H9 (cell line): ENCODE data around the gene OPALIN. TPM values are rescaled to one million over a fixed set of nuclear protein-coding genes. Genes with fewer than 3 reads are reported as not detected.

Experiments used
- DNase-seq: peaks from one replicate; pipeline ENCODE4 v3.0.0-alpha.2; 2017
- H2AFZ ChIP-seq: one replicate; pipeline ENCODE4 v1.6.1; 2013; ENCODE audit warnings: mild to moderate bottlenecking, low read length, control low read depth, moderate library complexity
- H2AK5ac ChIP-seq: 2 replicates; pipeline ENCODE4 v1.6.1; 2013; ENCODE audit warnings: low read length, control low read depth, mixed read lengths; ENCODE audit not compliant: insufficient read length
- H2BK120ac ChIP-seq: one replicate; pipeline ENCODE4 v1.6.1; 2013; ENCODE audit warnings: low read depth, mild to moderate bottlenecking, low read length, control low read depth, inconsistent platforms; ENCODE audit not compliant: poor library complexity, severe bottlenecking
- H2BK12ac ChIP-seq: 2 replicates; pipeline ENCODE4 v1.6.1; 2013; ENCODE audit warnings: low read length, control low read depth, mixed read lengths, low read depth; ENCODE audit not compliant: insufficient read length
- H2BK15ac ChIP-seq: 2 replicates; pipeline ENCODE4 v1.6.1; 2013; ENCODE audit warnings: low read depth, low read length, control low read depth
- H2BK20ac ChIP-seq: one replicate; pipeline ENCODE4 v1.6.1; 2013; ENCODE audit warnings: low read depth, mild to moderate bottlenecking, low read length, control low read depth, inconsistent platforms; ENCODE audit not compliant: poor library complexity, severe bottlenecking
- H2BK5ac ChIP-seq: 2 replicates; pipeline ENCODE4 v1.6.1; 2013; ENCODE audit warnings: low read length, control low read depth, mixed read lengths; ENCODE audit not compliant: insufficient read length
- H3K14ac ChIP-seq: 2 replicates; pipeline ENCODE4 v1.6.1; 2013; ENCODE audit warnings: low read length, control low read depth; ENCODE audit not compliant: insufficient read depth
- H3K18ac ChIP-seq: 2 replicates; pipeline ENCODE4 v1.6.1; 2013; ENCODE audit warnings: low read depth, mild to moderate bottlenecking, mixed read lengths, low read length, control low read depth; ENCODE audit not compliant: insufficient read length
- H3K23ac ChIP-seq: 2 replicates; pipeline ENCODE4 v1.6.1; 2013; ENCODE audit warnings: low read length, control low read depth, mixed read lengths, low read depth; ENCODE audit not compliant: insufficient read length
- H3K23me2 ChIP-seq: 2 replicates; pipeline ENCODE4 v1.6.1; 2013; ENCODE audit warnings: low read depth, mild to moderate bottlenecking, mixed read lengths, low read length, control low read depth; ENCODE audit not compliant: insufficient read length, poor library complexity, severe bottlenecking
- H3K27ac ChIP-seq: 2 replicates; pipeline ENCODE4 v1.5.1; 2013; ENCODE audit warnings: low read length, control low read depth, mixed read lengths, low read depth; ENCODE audit not compliant: insufficient read length
- H3K27me3 ChIP-seq: 2 replicates; pipeline ENCODE4 v1.6.1; 2013; ENCODE audit warnings: low read length, control low read depth, inconsistent platforms; ENCODE audit not compliant: insufficient read depth
- H3K4ac ChIP-seq: 2 replicates; pipeline ENCODE4 v1.6.1; 2013; ENCODE audit warnings: low read depth, mild to moderate bottlenecking, control low read depth, inconsistent platforms, low read length, moderate library complexity
- H3K4me1 ChIP-seq: 2 replicates; pipeline ENCODE4 v1.6.1; 2013; ENCODE audit warnings: low read length, control low read depth, inconsistent platforms; ENCODE audit not compliant: insufficient read depth
- H3K4me2 ChIP-seq: 2 replicates; pipeline ENCODE4 v1.6.1; 2013; ENCODE audit warnings: low read length, control low read depth, mixed read lengths; ENCODE audit not compliant: insufficient read length, insufficient read depth
- H3K56ac ChIP-seq: 2 replicates; pipeline ENCODE4 v1.6.1; 2013; ENCODE audit warnings: low read depth, mild to moderate bottlenecking, mixed read lengths, low read length, control low read depth; ENCODE audit not compliant: insufficient read length
- H3K79me1 ChIP-seq: 2 replicates; pipeline ENCODE4 v1.6.1; 2013; ENCODE audit warnings: low read depth, mild to moderate bottlenecking, moderate library complexity, low read length, control low read depth, inconsistent platforms; ENCODE audit not compliant: insufficient read depth, poor library complexity, severe bottlenecking
- H3K79me2 ChIP-seq: 2 replicates; pipeline ENCODE4 v1.6.1; 2013; ENCODE audit warnings: low read length, control low read depth, inconsistent platforms; ENCODE audit not compliant: insufficient read depth
- H3K9ac ChIP-seq: 2 replicates; pipeline ENCODE4 v1.6.1; 2013; ENCODE audit warnings: low read length, control low read depth, mixed read lengths; ENCODE audit not compliant: insufficient read length; ENCODE audit errors: extremely low read depth
- H3K9me3 ChIP-seq: one replicate; pipeline ENCODE4 v1.6.1; 2013; ENCODE audit warnings: low read depth, low read length, inconsistent platforms; ENCODE audit not compliant: control insufficient read depth
- H3T11ph ChIP-seq: one replicate; pipeline ENCODE4 v1.6.1; 2013; ENCODE audit warnings: mild to moderate bottlenecking, low read length, control low read depth, inconsistent platforms
- H4K20me1 ChIP-seq: one replicate; pipeline ENCODE4 v1.6.1; 2013; ENCODE audit not compliant: control insufficient read depth, insufficient read length, insufficient read depth
- H4K5ac ChIP-seq: 2 replicates; pipeline ENCODE4 v1.6.1; 2013; ENCODE audit warnings: low read depth, mild to moderate bottlenecking, mixed read lengths, low read length, control low read depth; ENCODE audit not compliant: insufficient read length
- H4K8ac ChIP-seq: replicated peaks from 2 replicates; pipeline ENCODE4 v1.6.1; 2013; ENCODE audit warnings: low read length, control low read depth, mixed read lengths, low read depth; ENCODE audit not compliant: insufficient read length
- H4K91ac ChIP-seq: 2 replicates; pipeline ENCODE4 v1.6.1; 2013; ENCODE audit warnings: low read depth, mild to moderate bottlenecking, moderate library complexity, mixed read lengths, low read length, control low read depth; ENCODE audit not compliant: insufficient read length
- H3K27ac Mint-ChIP-seq, 3 experiments: 2 replicates in 2 of 3; 3 replicates in 1 of 3; pipeline ENCODE4 v1.8.0; 2020 to 2021; ENCODE audit warnings: mixed read lengths in 3 of 3, mild to moderate bottlenecking in 1 of 3, moderate library complexity in 1 of 3
- H3K27me3 Mint-ChIP-seq: 2 replicates; pipeline ENCODE4 v1.8.0; 2021; ENCODE audit warnings: low read depth, mild to moderate bottlenecking, moderate library complexity, mixed read lengths
- H3K36me3 Mint-ChIP-seq, 3 experiments: 2 replicates in 2 of 3; 3 replicates in 1 of 3; pipeline ENCODE4 v1.8.0; 2020 to 2021; ENCODE audit warnings: low read depth in 3 of 3, mixed read lengths in 3 of 3; ENCODE audit not compliant: insufficient read depth in 1 of 3
- H3K4me1 Mint-ChIP-seq, 2 experiments: 2 replicates each; pipeline ENCODE4 v1.8.0; 2020; ENCODE audit warnings: mixed read lengths in 2 of 2
- H3K4me3 Mint-ChIP-seq, 2 experiments: 2 replicates in 1 of 2; 3 replicates in 1 of 2; pipeline ENCODE4 v1.8.0; 2020 to 2021; ENCODE audit warnings: mild to moderate bottlenecking in 2 of 2, mixed read lengths in 2 of 2, moderate library complexity in 1 of 2
- H3K9me3 Mint-ChIP-seq, 2 experiments: 2 replicates in 1 of 2; 3 replicates in 1 of 2; pipeline ENCODE4 v1.8.0; 2020; ENCODE audit warnings: mild to moderate bottlenecking in 2 of 2, mixed read lengths in 2 of 2, moderate library complexity in 1 of 2
- CTCF ChIP-seq: fragments of 200-600 bp; sonication (generic); conservative IDR thresholded peaks from 3 replicates; pipeline ENCODE4 v1.8.0; 2021; ENCODE audit warnings: antibody characterized with exemption, mild to moderate bottlenecking
- WGBS: extraction: QIAGEN DNeasy Blood & Tissue Kit; methylation state at CpG from one replicate; pipeline ENCODE4 v1.1.7; 2013; ENCODE audit warnings: missing lambda C conversion rate, low lambda C conversion rate, mixed read lengths; ENCODE audit not compliant: insufficient read length; ENCODE audit errors: extremely low coverage; 5-methylcytosine and 5-hydroxymethylcytosine counted together
- total RNA-seq: library from RNA; stranded (reverse); gene quantifications from 2 replicates; pipeline ENCODE4 v1.2.1, GENCODE V29; 2021

OPALIN gene
- total RNA-seq, 1 experiment from 2014 or later: not detected

- H3K9ac ChIP-seq: no peak overlapping the region
- H3K4me2 ChIP-seq: no peak overlapping the region
- no peak overlapping the region for H2BK120ac ChIP-seq
- H3K27ac Mint-ChIP-seq: no peak overlapping the region
- H3K4me1 Mint-ChIP-seq: peaks cover 0 to under 1% of the 10 kb centered on the region in 2 experiments; a peak in 2 of 4 replicates
- H4K91ac ChIP-seq: no peak overlapping the region
- H4K8ac ChIP-seq: no peak overlapping the region
- no peak overlapping the region for H3T11ph ChIP-seq
- no peaks in the 10 kb centered on the region for H3K79me1 ChIP-seq
- no peak overlapping the region for H3K56ac ChIP-seq
- no peak overlapping the region for H3K18ac ChIP-seq
- no peaks in the 10 kb centered on the region for H3K27me3 ChIP-seq
- H3K9me3 Mint-ChIP-seq: no peaks in the 10 kb centered on the region
- no peaks in the 10 kb centered on the region for H4K20me1 ChIP-seq
- H2BK12ac ChIP-seq: no peak overlapping the region
- H3K23ac ChIP-seq: no peak overlapping the region
- no peak overlapping the region for H2BK20ac ChIP-seq
- H3K27ac ChIP-seq: no peak overlapping the region
- no peak overlapping the region for H2BK15ac ChIP-seq
- H3K79me2 ChIP-seq: no peaks in the 10 kb centered on the region
- H3K4me3 Mint-ChIP-seq: no peak overlapping the region
- no peak overlapping the region; the same call in 1 of the 2 replicates for H3K14ac ChIP-seq
- no peak overlapping the region for H3K4ac ChIP-seq
- H3K23me2 ChIP-seq: no peaks in the 10 kb centered on the region
- no peak for TF ChIP-seq CTCF
- H2BK5ac ChIP-seq: no peak overlapping the region
- H3K4me1 ChIP-seq: no peaks in the 10 kb centered on the region
- peaks cover 11% of the 10 kb centered on the region for H3K27me3 Mint-ChIP-seq
- H3K9me3 ChIP-seq: no peaks in the 10 kb centered on the region
- WGBS: no CpG with 5 or more reads among the region's 7 CpGs
- H2AK5ac ChIP-seq: no peak overlapping the region
- H4K5ac ChIP-seq: no peak overlapping the region
- H3K36me3 Mint-ChIP-seq: peaks cover 0 to 2% (median 0%) of the 10 kb centered on the region in 3 experiments; a peak in 1 of 7 replicates
- no peak overlapping the region for H2AFZ ChIP-seq
- no peak for DNase-seq
These were observed 31.7 kb upstream of the OPALIN start for GRCh38 chr10:96390460-96390864.
